Effector memory CD8-positive, alpha-beta T cell (primary cell): ENCODE results near the gene CD160.
A peak's percentile ranks its signal among the peaks of the same experiment; 100 is the strongest.
"Not testable (repeated sequence)": the region's sequence is repeated elsewhere in the genome, so short reads cannot be mapped to it uniquely, and the experiment has no call there.

Experiments
- ATAC-seq: fragments of 150-1000 bp; cut with Tn5 transposase; replicated peaks from 2 replicates; pipeline ENCODE4 v1.10.0; 2021; ENCODE audit warnings: mild to moderate bottlenecking, moderate library complexity
- DNase-seq, 3 experiments: peaks; one replicate each; pipeline ENCODE4 v3.0.0; 2021
- H3K27ac Mint-ChIP-seq, 2 donors: one replicate each; pipeline ENCODE4 v1.8.0; 2022; ENCODE audit warnings: mild to moderate bottlenecking in 2 of 2, mixed read lengths in 2 of 2, moderate library complexity in 2 of 2
- H3K27me3 Mint-ChIP-seq, 2 donors: one replicate each; pipeline ENCODE4 v1.8.0; 2022; ENCODE audit warnings: mixed read lengths in 2 of 2
- H3K36me3 Mint-ChIP-seq: one replicate; pipeline ENCODE4 v1.8.0; 2022; ENCODE audit warnings: mild to moderate bottlenecking, moderate library complexity, mixed read lengths; ENCODE audit not compliant: insufficient read depth
- H3K4me1 Mint-ChIP-seq, 2 donors: one replicate each; pipeline ENCODE4 v1.8.0; 2022; ENCODE audit warnings: low read depth in 2 of 2, mixed read lengths in 2 of 2
- H3K4me3 Mint-ChIP-seq, 2 donors: one replicate each; pipeline ENCODE4 v1.8.0; 2022; ENCODE audit warnings: mild to moderate bottlenecking in 2 of 2, mixed read lengths in 2 of 2, moderate library complexity in 2 of 2
- H3K9me3 Mint-ChIP-seq, 2 donors: one replicate each; pipeline ENCODE4 v1.8.0; 2022; ENCODE audit warnings: mixed read lengths in 2 of 2

CD160 gene

DNA sequence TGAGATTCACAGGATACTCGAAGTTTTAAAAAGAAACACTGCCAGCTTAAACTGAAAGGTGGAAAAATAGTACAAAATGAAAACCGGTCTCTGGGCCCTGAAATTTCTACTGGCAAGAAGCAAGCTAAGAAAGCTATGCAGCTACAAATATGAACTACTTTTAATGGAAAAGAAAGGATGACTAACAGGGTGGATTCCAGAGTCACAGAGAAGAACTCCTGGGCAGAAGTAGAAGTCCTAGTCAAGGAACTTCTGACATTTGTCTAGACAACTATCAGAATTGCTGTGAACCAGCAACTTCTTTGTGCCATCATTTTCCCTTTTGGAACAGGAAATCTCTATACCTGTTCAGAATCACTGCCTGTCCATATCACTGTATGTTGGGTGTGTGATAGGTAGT, 38.1 kb downstream of the CD160 start:
- peaks cover 24% of the 10 kb centered on the region for H3K36me3 Mint-ChIP-seq
- no peak for DNase-seq
- H3K4me3 Mint-ChIP-seq = no peak overlapping the region
- ATAC-seq = no peak
- no peaks in the 10 kb centered on the region for H3K9me3 Mint-ChIP-seq
- H3K27me3 Mint-ChIP-seq = no peaks in the 10 kb centered on the region
- peaks cover 0 to 17% of the 10 kb centered on the region in 2 donors for H3K4me1 Mint-ChIP-seq
- H3K27ac Mint-ChIP-seq = peak overlapping the region in 1 of 2 donors; percentile 81

DNA sequence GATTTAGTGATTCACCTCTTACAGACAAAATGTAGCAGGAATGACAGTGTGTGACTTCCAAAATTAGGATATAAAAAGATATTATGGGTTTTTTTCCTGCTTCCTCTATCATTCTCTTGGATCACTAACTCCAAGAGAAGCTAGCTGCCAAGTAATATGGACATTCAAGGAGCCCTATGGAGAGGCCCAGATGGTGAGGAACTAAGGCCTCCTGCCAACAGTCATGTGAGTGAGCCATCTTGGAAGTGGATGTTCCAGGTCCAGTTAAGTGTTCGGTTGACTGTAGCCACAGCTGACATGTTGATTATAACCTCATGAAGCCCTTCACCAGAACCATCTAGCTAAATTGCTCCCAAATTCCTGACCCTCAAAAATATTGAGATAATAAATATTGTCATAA, 38.8 kb downstream of the CD160 start:
- Mint-ChIP-seq H3K4me3 (no peak overlapping the region), H3K4me1 (peaks cover 0 to 17% of the 10 kb centered on the region in 2 donors), H3K9me3 (no peaks in the 10 kb centered on the region), H3K27me3 (no peaks in the 10 kb centered on the region), H3K27ac (peak overlapping the region in 1 of 2 donors; percentile 81), H3K36me3 (peaks cover 17% of the 10 kb centered on the region)
- ATAC-seq (no peak), DNase-seq (no peak)

DNA sequence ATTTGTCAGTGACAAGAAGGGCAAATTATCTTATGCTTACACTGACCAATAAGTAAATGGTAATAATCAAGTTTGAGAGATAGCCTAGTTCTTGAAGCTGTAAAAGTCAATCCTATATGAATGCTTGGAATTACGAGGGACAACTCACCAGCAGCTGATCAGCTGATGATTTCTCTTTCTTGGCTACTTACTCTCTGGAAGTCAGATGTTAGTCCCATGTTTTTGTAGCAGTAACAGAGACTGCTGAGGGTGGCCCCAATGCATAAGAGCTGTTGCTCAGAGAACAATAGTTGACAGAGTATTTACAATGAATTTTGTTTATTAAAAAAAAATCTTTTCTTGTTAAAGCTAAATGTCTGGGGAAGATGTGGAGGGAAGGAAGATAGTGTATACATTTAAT, 39.3 kb downstream of the CD160 start:
- H3K27ac Mint-ChIP-seq = no peak overlapping the region
- H3K27me3 Mint-ChIP-seq = no peaks in the 10 kb centered on the region
- no peak for ATAC-seq
- H3K9me3 Mint-ChIP-seq = no peaks in the 10 kb centered on the region
- H3K4me3 Mint-ChIP-seq = no peak overlapping the region
- H3K36me3 Mint-ChIP-seq = peaks cover 18% of the 10 kb centered on the region
- no peak for DNase-seq
- peaks cover 0 to 17% of the 10 kb centered on the region in 2 donors for H3K4me1 Mint-ChIP-seq

DNA sequence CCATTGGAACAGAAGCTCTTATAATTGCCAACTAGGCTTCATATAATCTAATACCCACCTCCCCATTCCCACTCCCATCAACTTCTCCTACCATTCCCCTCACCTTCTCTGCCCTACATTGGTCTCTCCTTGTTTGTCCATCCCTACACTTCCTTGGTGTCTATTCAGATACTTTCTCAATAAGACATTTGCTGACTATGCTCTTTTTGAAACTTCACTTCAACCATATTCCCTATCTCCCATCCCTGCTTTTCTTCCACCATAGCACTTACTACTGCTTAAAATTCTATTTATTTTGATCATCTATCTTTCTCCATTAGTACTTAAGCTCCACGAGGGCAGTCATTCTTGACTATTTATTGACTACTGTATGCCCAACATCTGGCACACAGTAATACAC, 40.4 kb downstream of the CD160 start:
- Mint-ChIP-seq H3K27ac (peak overlapping the region in 1 of 2 donors; percentile 23), H3K4me1 (peaks cover 0 to 17% of the 10 kb centered on the region in 2 donors), H3K36me3 (peaks cover 21% of the 10 kb centered on the region), H3K27me3 (no peaks in the 10 kb centered on the region), H3K4me3 (no peak overlapping the region), H3K9me3 (no peaks in the 10 kb centered on the region)
- DNase-seq = no peak
- ATAC-seq = no peak

DNA sequence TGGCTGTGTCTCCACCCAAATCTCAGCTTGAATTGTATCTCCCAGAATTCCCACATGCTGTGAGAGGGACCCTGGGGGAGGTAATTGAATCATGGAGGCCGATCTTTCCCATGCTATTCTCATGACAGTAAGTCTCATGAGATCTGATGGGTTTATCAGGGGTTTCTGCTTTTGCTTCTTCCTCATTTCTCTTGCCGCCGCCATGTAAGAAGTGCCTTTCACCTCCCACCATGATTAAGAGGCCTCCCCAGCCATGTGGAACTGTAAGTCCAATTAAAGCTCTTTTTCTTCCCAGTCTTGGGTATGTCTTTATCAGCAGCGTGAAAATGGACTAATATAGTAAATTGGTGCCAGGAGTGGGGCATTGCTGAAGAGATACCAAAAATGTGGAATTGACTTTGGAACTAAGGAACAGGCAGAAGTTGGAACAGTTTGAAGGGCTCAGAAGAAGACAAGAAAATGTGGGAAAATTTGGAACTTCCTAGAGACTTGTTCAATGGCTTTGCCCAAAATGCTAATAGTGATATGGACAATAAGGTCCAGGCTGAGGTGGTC, 41.2 kb downstream of the CD160 start:
- DNase-seq, H3K9me3 Mint-ChIP-seq, H3K27me3 Mint-ChIP-seq, H3K27ac Mint-ChIP-seq, H3K4me3 Mint-ChIP-seq, ATAC-seq: not testable (repeated sequence)
- Mint-ChIP-seq H3K36me3 (peaks cover 22% of the 10 kb centered on the region), H3K4me1 (peaks cover 0 to 17% of the 10 kb centered on the region in 2 donors)

DNA sequence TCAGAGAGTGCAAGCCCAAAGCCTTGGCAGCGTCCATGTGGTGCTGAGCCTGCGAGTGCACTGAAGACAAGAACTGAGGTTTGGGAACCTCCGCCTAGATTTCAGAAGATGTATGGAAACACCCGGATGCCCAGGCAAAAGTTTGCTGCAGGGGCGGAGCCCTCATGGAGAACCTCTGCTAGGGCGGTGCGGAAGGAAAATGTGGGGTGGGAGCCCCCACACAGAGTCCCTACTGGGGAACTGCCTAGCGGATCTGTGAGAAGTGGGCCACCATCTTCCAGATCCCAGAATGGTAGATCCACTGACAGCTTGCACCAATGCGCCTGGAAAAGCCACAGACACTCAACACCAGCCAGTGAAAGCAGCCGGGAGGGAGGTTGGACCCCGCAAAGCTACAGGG, 42.2 kb downstream of the CD160 start:
- not testable (repeated sequence) for H3K27ac Mint-ChIP-seq, H3K27me3 Mint-ChIP-seq, H3K4me3 Mint-ChIP-seq, DNase-seq, ATAC-seq, H3K9me3 Mint-ChIP-seq
- Mint-ChIP-seq H3K4me1 (peaks cover 0 to 17% of the 10 kb centered on the region in 2 donors), H3K36me3 (peaks cover 24% of the 10 kb centered on the region)

DNA sequence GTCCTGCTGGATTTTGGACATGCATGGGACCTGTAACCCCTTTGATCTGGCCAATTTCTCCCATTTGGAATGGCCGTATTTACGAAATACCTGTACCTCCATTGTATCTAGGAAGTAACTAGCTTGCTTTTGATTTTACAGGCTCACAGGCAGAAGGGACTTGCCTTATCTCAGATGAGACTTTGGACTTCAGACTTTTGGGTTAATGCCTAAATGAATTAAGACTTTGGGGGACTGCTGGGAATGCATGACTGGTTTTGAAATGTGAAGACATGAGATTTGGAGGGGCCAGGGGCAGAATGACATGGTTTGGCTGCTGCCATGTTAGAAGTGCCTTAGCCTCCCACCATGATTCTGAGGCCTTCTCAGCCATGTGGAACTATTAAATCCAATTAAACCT, 42.7 kb downstream of the CD160 start:
- H3K9me3 Mint-ChIP-seq, DNase-seq, H3K27ac Mint-ChIP-seq, ATAC-seq, H3K27me3 Mint-ChIP-seq, H3K4me3 Mint-ChIP-seq: not testable (repeated sequence)
- Mint-ChIP-seq H3K36me3 (peaks cover 24% of the 10 kb centered on the region), H3K4me1 (peaks cover 0 to 17% of the 10 kb centered on the region in 2 donors)

DNA sequence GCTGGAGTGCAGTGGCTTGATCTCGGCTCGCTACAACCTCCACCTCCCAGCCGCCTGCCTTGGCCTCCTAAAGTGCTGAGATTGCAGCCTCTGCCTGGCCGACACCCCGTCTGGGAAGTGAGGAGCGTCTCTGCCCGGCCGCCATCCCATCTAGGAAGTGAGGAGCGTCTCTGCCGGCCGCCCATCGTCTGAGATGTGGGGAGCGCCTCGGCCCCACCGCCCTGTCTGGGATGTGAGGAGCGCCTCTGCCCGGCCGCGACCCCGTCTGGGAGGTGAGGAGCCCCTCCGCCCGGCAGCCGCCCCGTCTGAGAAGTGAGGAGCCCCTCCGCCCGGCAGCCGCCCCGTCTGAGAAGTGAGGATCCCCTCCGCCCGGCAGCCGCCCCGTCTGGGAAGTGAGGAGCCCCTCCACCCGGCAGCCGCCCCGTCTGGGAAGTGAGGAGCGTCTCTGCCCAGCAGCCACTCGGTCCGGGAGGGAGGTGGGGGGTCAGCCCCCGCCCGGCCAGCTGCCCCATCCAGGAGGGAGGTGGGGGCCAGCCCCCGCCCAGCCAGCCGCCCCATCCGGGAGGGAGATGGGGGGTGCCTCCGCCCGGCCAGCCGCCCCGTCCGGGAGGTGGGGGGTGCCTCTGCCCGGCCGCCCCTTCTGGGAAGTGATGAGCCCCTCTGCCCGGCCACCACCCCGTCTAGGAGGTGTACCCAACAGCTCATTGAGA, 45.1 kb downstream of the CD160 start:
- not testable (repeated sequence) for ATAC-seq, DNase-seq, H3K9me3 Mint-ChIP-seq, H3K4me3 Mint-ChIP-seq, H3K27me3 Mint-ChIP-seq, H3K27ac Mint-ChIP-seq
- Mint-ChIP-seq H3K36me3 (peaks cover 31% of the 10 kb centered on the region), H3K4me1 (peaks cover 1 to 11% of the 10 kb centered on the region in 2 donors)

DNA sequence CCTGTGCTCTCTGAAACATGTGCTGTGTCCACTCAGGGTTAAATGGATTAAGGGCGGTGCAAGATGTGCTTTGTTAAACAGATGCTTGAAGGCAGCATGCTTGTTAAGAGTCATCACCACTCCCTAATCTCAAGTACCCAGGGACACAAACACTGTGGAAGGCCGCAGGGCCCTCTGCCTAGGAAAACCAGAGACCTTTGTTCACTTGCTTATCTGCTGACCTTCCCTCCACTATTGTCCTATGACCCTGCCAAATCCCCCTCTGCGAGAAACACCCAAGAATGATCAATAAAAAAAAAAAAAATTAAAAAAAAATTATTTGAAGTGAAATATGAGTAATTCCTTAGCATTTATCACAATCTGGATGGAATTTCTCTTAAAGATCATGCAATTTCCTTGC, 45.8 kb downstream of the CD160 start:
- H3K4me3 Mint-ChIP-seq, H3K9me3 Mint-ChIP-seq, DNase-seq, H3K4me1 Mint-ChIP-seq, H3K27me3 Mint-ChIP-seq, ATAC-seq, H3K27ac Mint-ChIP-seq: not testable (repeated sequence)
- H3K36me3 Mint-ChIP-seq = peaks cover 31% of the 10 kb centered on the region

DNA sequence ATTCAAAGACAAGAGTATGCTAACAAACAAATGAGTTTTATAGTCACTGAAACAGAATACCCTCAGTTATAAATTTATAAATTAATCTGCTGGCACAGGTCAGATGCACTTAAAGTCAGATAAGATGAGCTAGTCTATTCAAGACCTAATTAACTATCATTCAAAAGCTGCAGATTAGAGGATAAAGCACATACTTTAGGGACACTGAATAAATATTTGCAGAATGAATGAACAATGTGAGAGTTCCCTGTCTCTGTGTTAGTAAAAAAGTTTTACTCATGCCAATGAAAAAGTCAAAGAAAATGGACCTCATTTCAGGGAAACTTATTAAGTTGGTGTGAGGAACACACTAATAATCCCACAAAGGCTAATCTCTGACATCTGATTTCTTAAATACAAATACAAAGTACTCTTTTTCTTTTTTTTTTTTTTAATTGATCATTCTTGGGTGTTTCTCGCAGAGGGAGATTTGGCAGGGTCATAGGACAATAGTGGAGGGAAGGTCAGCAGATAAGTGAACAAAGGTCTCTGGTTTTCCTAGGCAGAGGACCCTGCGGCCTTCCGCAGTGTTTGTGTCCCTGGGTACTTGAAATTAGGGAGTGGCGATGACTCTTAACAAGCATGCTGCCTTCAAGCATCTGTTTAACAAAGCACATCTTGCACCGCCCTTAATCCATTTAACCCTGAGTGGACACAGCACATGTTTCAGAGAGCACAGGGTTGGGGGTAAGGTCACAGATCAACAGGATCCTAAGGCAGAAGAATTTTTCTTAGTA, 46.5 kb downstream of the CD160 start:
- not testable (repeated sequence) for H3K9me3 Mint-ChIP-seq, H3K27ac Mint-ChIP-seq, DNase-seq, H3K27me3 Mint-ChIP-seq, H3K4me1 Mint-ChIP-seq, H3K4me3 Mint-ChIP-seq, ATAC-seq
- peaks cover 37% of the 10 kb centered on the region for H3K36me3 Mint-ChIP-seq

DNA sequence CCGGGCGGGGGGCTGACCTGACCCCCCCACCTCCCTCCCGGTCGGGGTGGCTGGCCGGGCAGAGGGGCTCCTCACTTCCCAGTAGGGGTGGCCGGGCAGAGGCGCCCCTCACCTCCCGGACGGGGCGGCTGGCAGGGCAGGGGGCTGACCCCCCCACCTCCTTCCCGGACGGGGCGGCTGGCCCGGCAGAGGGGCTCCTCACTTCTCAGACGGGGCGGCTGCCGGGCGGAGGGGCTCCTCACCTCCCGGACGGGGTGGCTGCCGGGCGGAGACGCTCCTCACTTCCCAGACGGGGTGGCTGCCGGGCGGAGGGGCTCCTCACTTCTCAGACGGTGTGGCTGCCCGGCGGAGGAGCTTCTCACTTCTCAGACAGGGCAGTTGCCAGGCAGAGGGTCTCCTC, 47.6 kb downstream of the CD160 start:
- H3K4me1 Mint-ChIP-seq, ATAC-seq, H3K4me3 Mint-ChIP-seq, DNase-seq, H3K27ac Mint-ChIP-seq, H3K9me3 Mint-ChIP-seq, H3K27me3 Mint-ChIP-seq: not testable (repeated sequence)
- peaks cover 43% of the 10 kb centered on the region for H3K36me3 Mint-ChIP-seq

DNA sequence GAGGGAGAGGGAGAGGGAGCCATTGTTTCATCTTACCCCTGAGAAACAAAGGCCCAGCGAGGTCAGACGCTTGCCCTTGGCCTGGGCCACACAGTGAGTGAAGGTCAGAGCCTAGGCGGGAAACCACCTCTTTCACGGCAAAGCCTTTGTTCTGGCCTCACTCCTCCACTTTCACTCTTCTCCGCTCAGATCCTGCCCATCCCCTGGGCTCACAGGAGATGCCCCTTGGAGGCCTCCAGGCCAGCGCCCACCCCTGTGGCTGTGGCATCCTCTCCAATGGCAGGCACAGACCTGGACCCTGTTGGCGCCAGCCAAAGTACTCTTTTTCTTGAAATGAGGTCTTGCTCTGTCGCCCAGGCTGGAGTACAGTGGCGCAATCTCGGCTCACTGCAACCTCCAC, 48.7 kb downstream of the CD160 start:
- not testable (repeated sequence) for DNase-seq, H3K4me3 Mint-ChIP-seq, H3K9me3 Mint-ChIP-seq, H3K27me3 Mint-ChIP-seq, H3K27ac Mint-ChIP-seq, H3K4me1 Mint-ChIP-seq, ATAC-seq
- H3K36me3 Mint-ChIP-seq = peaks cover 43% of the 10 kb centered on the region

DNA sequence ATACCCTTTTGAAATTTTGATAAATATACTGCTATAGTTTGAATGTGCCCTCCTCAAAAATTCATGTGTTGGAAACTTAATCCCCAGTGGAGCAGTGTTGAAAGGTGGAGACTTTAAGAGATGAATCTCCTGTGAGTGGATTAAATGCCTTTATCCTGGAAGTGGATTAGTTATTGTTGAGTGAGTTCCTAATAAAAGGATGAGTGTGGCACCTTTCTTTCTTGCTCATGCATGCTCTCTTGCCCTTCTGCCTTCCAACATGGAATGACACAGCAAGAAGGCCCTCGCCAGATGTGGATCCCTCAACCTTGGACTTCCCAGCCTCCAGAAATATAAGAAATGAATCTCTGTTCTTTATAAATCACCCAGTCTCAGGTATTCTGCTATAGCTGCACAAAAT, 51.8 kb downstream of the CD160 start:
- no peaks in the 10 kb centered on the region for H3K27me3 Mint-ChIP-seq
- H3K36me3 Mint-ChIP-seq = peaks cover 30% of the 10 kb centered on the region
- DNase-seq = no peak
- peak overlapping the region; percentile 8 to 52 for H3K27ac Mint-ChIP-seq
- H3K4me3 Mint-ChIP-seq = no peak overlapping the region
- H3K4me1 Mint-ChIP-seq = peaks cover 5 to 22% of the 10 kb centered on the region in 2 donors
- H3K9me3 Mint-ChIP-seq = no peaks in the 10 kb centered on the region
- no peak for ATAC-seq

DNA sequence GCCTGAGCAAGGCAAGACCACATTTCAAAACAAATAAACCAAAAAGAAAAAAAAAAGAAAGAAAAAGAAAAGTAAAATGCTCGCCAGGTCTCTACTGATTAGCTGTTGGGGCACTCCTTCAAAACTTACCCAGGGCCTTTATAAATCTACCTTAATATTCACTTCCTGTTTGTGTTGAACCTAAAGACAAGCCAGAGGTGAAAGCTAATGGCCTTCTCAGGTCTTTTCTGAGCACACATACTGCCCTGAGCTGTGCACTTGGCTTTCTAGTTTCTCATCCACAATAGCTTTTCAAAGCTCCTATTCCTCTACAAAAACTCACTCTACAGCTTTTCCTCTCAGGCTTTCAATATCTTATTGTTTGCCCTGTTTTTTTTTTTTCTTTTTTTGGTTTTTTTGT, 54.1 kb downstream of the CD160 start:
- H3K4me1 Mint-ChIP-seq = peaks cover 4 to 22% of the 10 kb centered on the region in 2 donors
- no peak for DNase-seq
- no peaks in the 10 kb centered on the region for H3K9me3 Mint-ChIP-seq
- no peaks in the 10 kb centered on the region for H3K27me3 Mint-ChIP-seq
- H3K27ac Mint-ChIP-seq = peak overlapping the region; percentile 72 to 94
- no peak for ATAC-seq
- peak overlapping the region in 1 of 2 donors; percentile 37 for H3K4me3 Mint-ChIP-seq
- H3K36me3 Mint-ChIP-seq = peaks cover 21% of the 10 kb centered on the region
